ENCODE measurements around the gene FBXO5.

DNA sequence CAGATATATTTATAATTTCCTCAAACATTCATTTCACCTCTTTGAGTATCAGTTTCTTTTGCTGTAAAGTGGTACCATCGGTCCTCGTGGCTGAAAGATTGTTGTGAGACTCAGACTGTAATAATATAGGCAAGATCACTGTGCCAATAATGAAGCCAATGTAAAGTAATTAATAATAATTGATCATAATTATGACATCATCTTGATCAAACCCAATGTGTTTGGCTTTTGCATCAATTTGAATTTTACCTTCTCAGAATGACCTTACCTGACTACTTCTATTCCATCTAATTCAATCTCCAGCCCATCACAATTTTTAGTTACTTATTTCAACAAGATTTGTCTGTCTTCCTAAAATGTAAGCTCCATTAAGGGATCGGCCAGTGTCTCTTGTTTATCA lies 35.5 kb upstream of the FBXO5 start:
- TF ChIP-seq, protein P1, sequence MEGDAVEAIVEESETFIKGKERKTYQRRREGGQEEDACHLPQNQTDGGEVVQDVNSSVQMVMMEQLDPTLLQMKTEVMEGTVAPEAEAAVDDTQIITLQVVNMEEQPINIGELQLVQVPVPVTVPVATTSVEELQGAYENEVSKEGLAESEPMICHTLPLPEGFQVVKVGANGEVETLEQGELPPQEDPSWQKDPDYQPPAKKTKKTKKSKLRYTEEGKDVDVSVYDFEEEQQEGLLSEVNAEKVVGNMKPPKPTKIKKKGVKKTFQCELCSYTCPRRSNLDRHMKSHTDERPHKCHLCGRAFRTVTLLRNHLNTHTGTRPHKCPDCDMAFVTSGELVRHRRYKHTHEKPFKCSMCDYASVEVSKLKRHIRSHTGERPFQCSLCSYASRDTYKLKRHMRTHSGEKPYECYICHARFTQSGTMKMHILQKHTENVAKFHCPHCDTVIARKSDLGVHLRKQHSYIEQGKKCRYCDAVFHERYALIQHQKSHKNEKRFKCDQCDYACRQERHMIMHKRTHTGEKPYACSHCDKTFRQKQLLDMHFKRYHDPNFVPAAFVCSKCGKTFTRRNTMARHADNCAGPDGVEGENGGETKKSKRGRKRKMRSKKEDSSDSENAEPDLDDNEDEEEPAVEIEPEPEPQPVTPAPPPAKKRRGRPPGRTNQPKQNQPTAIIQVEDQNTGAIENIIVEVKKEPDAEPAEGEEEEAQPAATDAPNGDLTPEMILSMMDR (IDR thresholded peaks at IDR 0.05) = no peak
- TF ChIP-seq EZH2phosphoT487 (IDR thresholded peaks at IDR 0.05) = no peak
- no peak for TF ChIP-seq EZH2 (IDR thresholded peaks at IDR 0.05)
